ENCODE results near the gene PXMP4. TPM values are rescaled to one million over a fixed set of nuclear protein-coding genes. Genes with fewer than 3 reads are reported as not detected.

Gene PXMP4
- total and polyA plus RNA-seq, 9 of the 15 experiments (the other 6 are each of a cell fraction or from before 2014, with no cell fraction given): 4.8 to 29.1 (median 6.8) TPM

GRCh38 chr20:33686100-33686983 lies 33.8 kb downstream of the PXMP4 start, which contains the start of gene E2F1 (continued):
- TF ChIP-seq MGA (IDR thresholded peaks at IDR 0.05) (peak; percentile 51), PHF8 (IDR thresholded peaks at IDR 0.05; ENCODE audit: borderline replicate concordance, low read length) (peak; percentile 40; the same call in 1 of the 2 replicates), NR3C1 (CRISPR knock-in tag; IDR thresholded peaks at IDR 0.05) (peak; percentile 67; the same call in 1 of the 2 replicates), RBBP5 (IDR thresholded peaks at IDR 0.05; ENCODE audit: borderline replicate concordance, insufficient read depth, low read length, poor library complexity, severe bottlenecking) (peak; percentile 49), POLR2AphosphoS5 (IDR thresholded peaks at IDR 0.05; ENCODE audit: control insufficient read depth, insufficient read depth, low read depth, low read length) (peak; percentile 43; the same call in 1 of the 2 replicates), HDAC2 (IDR thresholded peaks at IDR 0.05) (0 out of 2 replicates have a peak, but pooled peaks have one; percentile 29)
- TF ChIP-seq, protein P1, sequence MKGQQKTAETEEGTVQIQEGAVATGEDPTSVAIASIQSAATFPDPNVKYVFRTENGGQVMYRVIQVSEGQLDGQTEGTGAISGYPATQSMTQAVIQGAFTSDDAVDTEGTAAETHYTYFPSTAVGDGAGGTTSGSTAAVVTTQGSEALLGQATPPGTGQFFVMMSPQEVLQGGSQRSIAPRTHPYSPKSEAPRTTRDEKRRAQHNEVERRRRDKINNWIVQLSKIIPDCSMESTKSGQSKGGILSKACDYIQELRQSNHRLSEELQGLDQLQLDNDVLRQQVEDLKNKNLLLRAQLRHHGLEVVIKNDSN (CRISPR knock-in tag; IDR thresholded peaks at IDR 0.05): peak; percentile 60
- TF ChIP-seq, protein P2, sequence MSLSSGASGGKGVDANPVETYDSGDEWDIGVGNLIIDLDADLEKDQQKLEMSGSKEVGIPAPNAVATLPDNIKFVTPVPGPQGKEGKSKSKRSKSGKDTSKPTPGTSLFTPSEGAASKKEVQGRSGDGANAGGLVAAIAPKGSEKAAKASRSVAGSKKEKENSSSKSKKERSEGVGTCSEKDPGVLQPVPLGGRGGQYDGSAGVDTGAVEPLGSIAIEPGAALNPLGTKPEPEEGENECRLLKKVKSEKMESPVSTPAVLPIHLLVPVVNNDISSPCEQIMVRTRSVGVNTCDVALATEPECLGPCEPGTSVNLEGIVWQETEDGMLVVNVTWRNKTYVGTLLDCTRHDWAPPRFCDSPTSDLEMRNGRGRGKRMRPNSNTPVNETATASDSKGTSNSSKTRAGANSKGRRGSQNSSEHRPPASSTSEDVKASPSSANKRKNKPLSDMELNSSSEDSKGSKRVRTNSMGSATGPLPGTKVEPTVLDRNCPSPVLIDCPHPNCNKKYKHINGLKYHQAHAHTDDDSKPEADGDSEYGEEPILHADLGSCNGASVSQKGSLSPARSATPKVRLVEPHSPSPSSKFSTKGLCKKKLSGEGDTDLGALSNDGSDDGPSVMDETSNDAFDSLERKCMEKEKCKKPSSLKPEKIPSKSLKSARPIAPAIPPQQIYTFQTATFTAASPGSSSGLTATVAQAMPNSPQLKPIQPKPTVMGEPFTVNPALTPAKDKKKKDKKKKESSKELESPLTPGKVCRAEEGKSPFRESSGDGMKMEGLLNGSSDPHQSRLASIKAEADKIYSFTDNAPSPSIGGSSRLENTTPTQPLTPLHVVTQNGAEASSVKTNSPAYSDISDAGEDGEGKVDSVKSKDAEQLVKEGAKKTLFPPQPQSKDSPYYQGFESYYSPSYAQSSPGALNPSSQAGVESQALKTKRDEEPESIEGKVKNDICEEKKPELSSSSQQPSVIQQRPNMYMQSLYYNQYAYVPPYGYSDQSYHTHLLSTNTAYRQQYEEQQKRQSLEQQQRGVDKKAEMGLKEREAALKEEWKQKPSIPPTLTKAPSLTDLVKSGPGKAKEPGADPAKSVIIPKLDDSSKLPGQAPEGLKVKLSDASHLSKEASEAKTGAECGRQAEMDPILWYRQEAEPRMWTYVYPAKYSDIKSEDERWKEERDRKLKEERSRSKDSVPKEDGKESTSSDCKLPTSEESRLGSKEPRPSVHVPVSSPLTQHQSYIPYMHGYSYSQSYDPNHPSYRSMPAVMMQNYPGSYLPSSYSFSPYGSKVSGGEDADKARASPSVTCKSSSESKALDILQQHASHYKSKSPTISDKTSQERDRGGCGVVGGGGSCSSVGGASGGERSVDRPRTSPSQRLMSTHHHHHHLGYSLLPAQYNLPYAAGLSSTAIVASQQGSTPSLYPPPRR (CRISPR knock-in tag; IDR thresholded peaks at IDR 0.05; ENCODE audit: borderline replicate concordance): no peak
